Astrocyte (in vitro differentiated cells and primary cell): ENCODE results near the gene ADCY4.

Source experiments
- CTCF ChIP-seq: IDR thresholded peaks from 2 replicates; pipeline ENCODE4 v1.5.1; 2011; ENCODE audit warnings: low read depth, mild to moderate bottlenecking, inconsistent platforms, low read length, moderate library complexity; ENCODE audit not compliant: insufficient read depth
- EZH2 ChIP-seq: IDR thresholded peaks from 2 replicates; pipeline ENCODE4 v1.6.1; 2012; ENCODE audit warnings: mild to moderate bottlenecking, low read length, inconsistent platforms; ENCODE audit not compliant: insufficient read depth

DNA sequence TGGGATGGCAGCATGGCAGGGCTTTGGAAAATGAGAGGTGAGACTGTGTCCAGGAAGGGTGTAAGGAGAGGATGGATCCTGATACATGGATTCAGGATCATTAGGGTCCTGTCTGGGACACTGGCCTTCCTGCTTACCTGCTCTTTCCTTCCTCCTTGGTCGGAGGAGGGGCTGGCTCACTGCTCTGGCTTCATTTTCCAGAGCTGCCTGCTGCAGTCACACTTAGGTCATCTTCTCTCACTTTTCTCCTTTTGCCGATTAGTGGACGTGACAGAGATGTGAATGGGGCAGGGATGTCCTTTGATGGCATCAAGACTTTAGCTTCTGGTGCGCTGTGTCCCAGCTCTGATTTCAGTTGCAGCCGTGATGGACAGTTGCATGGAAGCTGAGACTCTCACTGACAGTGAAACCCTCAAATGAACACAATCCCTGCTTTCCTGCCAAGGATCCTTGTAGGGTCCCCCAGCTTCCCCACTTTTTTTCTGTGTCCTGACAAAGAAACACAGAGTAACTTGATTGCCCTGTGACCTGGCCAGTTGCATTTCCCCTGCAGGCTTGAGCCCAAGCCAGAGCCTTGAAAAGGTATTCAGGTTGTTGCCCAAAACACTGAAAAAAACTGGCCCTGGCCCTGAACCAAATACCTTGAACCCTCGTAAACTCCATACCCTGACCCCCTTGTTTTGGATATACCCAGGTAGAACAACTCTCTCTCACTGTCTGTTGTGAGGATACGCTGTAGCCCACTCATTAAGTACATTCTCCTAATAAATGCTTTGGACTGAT, 26.3 kb downstream of the ADCY4 start:
- TF ChIP-seq CTCF, result no peak
- no peak for TF ChIP-seq EZH2
